Measurements from ENCODE around the gene SIX4. TPM values are rescaled to one million over a fixed set of nuclear protein-coding genes. Genes with fewer than 3 reads are reported as not detected.
A peak's percentile ranks its signal among the peaks of the same experiment; 100 is the strongest.
"Not testable (repeated sequence)": the region's sequence is repeated elsewhere in the genome, so short reads cannot be mapped to it uniquely, and the experiment has no call there.

The SIX4 gene
- total RNA-seq = 0.20 TPM

DNA sequence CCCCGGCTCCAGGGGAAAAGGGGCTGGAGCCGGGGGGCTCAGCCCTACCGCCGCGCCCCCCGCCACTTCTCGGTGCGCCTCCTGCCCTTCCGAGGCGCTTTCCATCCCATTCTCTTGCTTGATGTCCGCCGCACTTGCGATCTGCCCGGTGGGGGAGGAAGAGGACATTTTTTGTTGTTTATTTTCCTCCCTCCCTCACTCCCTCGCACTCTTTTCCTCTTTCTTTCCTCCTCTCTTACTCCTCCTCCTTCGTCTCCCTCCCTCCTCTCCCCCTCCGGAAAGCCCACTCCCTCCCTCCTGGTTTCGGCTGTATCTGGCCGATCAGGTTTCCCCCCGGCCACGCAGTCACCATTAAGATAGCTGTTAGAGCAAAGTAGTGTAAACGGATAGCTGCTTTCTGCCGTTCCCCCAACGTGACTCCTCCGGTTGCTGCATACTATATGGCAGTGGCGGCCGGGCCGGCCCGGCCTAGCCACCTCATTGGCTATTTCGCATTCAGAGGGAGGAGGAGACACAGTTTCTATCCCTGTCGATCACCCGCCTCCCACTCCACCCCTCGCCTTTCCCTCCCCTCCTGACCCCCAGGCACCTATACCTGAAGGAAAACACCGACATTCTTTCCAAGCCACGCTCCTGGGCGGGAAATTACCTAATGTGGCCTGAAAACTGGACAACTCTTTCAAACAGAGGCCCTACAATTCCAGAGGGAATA lies at the start of gene SIX4:
Gene SIX4, minus strand, starts transcription at position 445 of the 712 bp plus-strand sequence. Its CDS starts 277 bp downstream, at position 168.
- peak; percentile 66 for ATAC-seq

GRCh38 chr14:60773558-60773957 lies 49.4 kb upstream of the SIX4 start:
- no peak for ATAC-seq

DNA sequence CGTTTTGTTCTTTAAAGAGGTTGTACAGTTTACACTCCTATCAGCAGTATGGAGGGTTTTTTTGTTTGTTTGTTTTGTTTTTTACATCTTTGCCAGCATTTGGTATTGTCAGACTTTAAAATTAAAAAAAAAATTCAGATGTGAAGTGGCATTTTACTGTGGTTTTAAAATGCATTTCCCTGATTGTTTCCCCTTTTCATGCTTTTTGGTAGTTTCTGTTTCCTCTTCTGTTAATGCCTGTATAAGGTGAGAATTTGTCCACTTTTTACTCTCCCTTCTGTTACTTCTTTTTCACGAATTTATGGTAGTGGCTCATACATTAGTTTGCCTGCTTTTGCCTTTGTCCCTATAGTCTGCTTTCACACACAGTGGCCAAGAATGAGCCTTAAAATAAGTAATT lies 47.0 kb upstream of the SIX4 start:
- ATAC-seq = no peak

- no peak for ATAC-seq
These were observed 44.5 kb upstream of the SIX4 start for GRCh38 chr14:60768602-60769001.

DNA sequence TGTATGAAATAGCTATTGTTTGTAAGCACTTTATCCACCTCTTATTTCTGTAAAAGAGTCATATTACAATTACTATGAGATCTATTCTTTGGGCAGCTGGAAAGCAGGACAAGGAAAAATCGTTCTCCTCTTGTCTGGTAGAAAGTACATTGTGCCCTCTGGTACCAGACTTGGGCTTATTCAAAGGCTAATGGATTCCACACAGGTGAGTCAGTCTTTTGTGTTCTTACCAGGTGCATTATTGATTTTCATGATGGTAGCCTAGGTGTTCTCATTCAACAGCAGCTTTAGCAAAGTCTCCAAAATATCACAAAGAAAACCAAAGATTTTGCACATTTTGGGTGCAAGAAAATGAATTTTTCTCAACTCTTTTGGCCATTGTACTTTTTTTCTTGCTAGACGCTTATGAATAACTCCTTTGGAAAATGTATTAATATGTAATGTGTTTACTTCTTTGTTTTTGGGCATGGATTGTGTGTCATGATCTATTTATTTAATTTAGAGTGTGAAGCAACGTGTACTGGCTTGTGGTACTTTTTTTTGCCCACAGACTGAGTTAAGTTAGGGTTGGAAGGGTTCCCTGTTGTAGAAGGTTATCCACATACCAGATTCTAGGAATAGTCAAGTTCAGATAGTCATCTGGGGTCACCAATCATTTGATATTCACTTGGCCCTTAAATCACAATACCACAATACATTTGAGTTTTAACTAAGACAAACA lies 36.7 kb upstream of the SIX4 start:
- ATAC-seq = peak; percentile 65

- no peak for ATAC-seq
These were observed 36.1 kb upstream of the SIX4 start for GRCh38 chr14:60760209-60760608.

DNA sequence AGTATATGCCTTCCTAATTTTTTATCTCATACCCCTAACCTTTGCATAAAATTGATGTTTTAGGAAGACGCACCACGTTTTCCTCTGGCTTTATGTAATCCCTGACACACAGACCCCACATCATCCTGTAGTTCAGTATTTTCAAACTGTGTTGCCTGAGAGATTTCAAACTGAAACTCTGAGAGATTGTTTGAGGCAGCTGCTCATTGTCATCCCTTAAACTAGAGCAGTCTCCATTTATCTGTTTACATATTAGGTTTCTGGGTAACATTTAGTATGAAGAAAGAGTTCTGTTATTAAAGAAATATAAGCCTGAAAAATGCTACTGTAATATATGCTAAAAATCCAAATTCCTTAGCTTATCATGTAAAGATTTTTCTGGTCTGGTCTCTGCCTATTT lies 34.7 kb upstream of the SIX4 start:
- ATAC-seq = no peak

- no peak for ATAC-seq
These were observed 33.4 kb upstream of the SIX4 start for GRCh38 chr14:60757567-60758002.

DNA sequence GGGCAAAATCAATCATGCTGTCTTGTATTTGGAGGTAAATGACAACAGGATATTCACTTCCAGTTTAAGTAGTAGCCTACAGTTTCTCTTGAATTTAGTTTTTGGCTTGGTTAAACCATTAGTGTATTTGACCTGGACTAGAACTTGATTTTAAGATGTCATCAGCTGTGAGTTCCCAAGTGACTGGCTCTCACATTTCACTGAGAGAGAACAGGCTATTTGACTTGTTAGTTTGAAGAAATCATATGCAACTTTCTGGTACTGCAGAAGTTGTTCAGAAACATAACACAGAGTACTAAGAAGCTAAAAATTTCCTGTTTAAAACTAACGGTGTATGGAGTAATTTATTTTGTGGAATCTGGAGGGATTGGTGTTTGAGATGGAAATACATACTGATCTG lies 32.7 kb upstream of the SIX4 start:
- no peak for ATAC-seq

GRCh38 chr14:60753264-60754119 lies 29.3 kb upstream of the SIX4 start:
- peak; percentile 51 for ATAC-seq

- peak; percentile 63 for ATAC-seq
These were observed 20.4 kb upstream of the SIX4 start for GRCh38 chr14:60744566-60744965.

DNA sequence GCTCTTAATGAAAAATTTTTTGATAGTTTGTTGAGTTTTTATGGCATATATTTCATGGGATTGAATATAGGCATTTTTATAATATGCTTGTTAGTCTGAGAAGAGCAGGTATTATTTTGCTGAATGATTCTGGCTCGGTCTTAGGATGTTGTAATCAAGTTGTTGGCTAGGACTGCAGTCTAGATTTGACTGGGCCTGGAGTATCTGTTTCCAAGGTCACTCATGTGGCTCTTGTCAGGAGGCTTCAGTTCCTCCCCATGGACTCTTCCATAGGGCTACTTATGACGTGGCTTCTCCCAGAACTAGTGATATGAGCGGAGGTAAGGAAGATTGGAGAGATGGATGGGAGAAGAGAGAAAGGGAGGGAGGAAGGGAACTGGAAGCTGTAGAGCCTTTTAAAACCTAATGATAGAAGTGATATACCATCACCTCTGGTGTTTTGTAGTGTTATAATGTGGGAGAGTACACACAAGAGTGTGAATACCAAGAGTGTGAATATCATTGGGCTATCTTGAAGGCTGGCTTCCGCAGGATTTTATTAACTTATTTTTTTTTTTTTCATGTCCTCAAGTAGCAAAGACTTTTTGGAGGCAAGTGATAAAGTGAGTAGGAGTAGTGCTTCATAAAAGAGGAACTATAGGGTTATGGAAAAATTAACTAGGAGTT lies 14.8 kb upstream of the SIX4 start:
- ATAC-seq = no peak

DNA sequence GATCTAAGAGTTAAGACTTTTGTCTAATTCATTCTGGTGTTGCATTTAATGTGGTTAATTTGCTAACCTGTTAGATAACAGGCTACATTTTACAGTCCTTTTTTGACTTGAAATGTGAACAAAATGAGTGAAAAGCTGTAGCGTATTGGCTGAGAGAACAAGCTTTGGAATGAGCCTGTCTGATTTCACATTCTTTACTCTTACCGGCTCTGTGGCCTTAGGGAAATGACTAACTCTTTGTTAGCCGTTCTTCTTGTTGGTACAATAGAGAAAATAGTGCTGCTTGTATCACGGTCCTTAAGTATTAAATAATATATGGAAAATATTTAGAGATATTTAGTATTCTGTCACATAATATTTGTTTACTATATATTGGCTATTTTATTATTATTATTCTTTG lies 12.3 kb upstream of the SIX4 start:
- ATAC-seq = peak; percentile 66

GRCh38 chr14:60735416-60735815 lies 11.3 kb upstream of the SIX4 start:
- no peak for ATAC-seq

DNA sequence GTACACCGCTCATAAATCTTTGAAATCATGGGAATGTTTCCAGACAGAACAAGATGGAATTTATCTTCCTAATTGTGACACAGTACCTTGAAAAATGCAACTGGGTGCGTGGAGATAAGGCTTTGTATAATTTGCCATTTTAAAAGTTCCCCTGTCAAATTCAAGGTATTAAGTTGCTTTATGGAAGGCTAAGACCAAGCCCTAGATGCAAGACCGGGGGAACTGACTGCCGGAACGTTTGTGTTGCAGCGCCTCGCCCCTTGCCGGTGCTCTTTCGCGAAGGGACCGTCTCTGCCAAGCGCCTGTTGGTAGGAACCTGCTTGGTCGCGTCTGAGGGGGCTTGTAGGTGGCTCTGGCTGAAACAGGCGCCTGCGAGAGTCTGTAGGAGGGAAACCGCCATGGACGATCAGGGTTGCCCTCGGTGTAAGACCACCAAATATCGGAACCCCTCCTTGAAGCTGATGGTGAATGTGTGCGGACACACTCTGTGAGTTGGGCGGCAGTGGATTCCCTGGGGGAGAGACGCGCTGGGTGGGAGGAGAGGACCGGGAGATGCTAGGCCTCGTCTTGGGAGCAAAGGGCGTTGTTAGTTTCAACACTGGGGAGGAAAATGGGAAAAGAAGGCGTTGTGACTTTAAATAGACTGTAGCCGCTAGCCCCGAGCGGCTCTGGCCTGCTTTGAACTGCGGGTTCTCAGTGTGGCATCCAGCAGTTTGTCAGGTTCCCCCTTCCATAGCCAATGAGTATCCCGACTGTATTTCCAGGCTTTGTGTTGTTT lies 10.5 kb upstream of the SIX4 start, which contains the start of gene MNAT1:
Gene MNAT1, plus strand, starts transcription at position 297 of the 778 bp plus-strand sequence. Its CDS starts 102 bp downstream, at position 399.
- peak; percentile 78 for ATAC-seq

DNA sequence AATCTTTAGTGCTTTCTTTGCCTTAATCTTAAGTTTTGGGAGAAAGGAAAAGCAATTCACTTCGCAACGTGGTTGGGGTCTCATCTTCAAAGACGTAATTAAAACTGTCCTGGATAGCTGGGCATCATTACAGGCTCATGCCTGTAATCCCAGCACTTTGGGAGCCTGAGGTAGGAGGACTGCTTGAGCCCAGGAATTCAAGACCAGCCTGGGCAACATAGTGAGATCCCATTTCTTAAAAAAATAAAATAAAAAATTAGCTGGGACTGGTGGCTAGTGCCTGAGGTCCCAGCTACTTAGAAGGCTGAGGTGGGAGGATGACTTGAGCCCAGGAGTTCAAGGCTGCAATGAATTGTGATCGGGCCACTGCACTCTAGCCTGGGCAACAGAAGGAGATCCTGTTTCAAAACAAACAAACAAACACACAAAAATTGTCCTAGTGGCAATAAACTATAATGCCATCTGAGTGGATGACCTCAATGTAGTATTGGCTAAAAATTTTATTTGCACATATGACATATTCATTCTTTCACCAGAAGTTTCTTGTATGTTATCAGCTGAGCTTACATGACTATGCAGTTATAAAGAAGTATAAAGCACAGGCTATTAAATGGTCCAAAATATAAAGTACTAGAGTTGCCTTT lies 8.8 kb upstream of the SIX4 start:
- no peak for ATAC-seq

DNA sequence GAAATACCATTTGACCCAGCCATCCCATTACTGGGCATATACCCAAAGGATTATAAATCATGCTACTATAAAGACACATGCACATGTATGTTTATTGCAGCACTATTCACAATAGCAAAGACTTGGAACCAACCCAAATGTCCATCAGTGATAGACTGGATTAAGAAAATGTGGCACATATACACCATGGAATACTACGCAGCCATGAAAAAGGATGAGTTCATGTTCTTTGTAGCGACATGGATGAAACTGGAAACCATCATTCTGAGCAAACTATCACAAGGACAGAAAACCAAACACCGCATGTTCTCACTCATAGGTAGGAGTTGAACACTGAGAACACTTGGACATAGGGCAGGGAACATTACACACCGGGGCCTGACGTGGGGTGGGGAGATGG lies 7.1 kb upstream of the SIX4 start:
- not testable (repeated sequence) for ATAC-seq

- ATAC-seq = peak; percentile 41
These were observed 840 bp downstream of the SIX4 start for GRCh38 chr14:60723116-60723906.

DNA sequence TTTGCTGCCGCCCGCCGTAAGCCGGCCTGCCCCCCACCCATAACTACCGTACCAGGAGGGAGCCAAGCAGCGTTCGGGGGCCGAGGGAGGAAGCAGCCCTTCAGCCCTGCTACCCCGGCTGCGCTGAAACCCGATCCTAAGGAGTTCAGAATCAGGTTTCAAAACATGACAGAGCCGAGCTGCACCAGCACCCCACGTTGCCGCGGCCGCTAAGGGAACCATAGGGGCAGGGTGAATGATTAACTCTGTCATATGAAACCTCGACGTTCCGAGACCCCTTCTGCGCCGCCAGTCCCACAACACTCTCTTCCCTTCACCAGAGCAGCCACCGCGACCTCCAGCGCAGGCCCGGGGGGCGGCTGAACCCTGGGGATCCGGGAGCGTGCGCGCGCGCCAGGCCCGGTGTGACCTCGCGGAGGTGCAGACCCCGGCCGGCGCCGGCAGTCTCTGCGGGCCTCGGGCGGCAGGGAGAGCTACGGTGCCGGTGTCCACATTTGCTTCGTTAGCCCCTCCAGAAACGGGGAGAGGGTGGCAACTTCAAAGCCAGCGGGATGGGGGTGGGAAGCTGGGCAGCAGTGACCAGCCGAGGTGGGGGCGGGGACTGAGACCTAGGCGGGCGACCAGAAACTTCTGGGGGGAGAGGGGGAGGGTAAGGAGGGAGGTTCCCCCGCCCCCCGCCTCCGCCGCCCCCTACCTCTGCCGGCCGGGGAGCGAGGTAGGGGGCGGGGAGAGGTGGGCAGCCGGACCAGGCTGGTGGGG lies 1.6 kb downstream of the SIX4 start:
- peak; percentile 36 for ATAC-seq

DNA sequence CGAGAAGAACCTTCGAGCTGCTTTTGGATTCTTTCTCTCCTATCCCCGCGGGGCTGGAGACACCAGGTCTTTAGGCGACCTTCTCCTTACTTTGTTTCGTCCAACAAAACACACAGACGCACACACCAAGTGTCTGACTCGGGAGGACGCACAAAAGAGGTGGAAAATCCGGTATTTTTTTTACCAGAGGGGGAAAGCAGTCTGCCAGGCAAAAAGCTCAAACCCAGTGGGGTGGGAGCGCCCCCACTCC lies 2.1 kb downstream of the SIX4 start:
- no peak for ATAC-seq
